CD4-positive, alpha-beta T cell (primary cell): ENCODE measurements around the gene SLC23A3. TPM values are rescaled to one million over a fixed set of nuclear protein-coding genes. Genes with fewer than 3 reads are reported as not detected.

Experiments used
- ATAC-seq: fragments of 200-7000 bp; cut with Tn5 transposase; one replicate; pipeline ENCODE4 v1.10.0; 2022; ENCODE audit warnings: mild to moderate bottlenecking; ENCODE audit not compliant: poor library complexity
- CTCF ChIA-PET: fragments of 350-600 bp; sonication (Branson Sonifier 250); formaldehyde crosslinking; loops from one replicate; lab custom pipeline; 2021; ENCODE audit warnings: antibody characterized with exemption, inconsistent platforms; lab: Charles Lee
- POLR2A ChIA-PET: fragments of 350-600 bp; sonication (Branson Sonifier 250); formaldehyde crosslinking; loops from one replicate; lab custom pipeline; 2021; ENCODE audit warnings: antibody characterized with exemption, inconsistent platforms; lab: Charles Lee
- DNase-seq, 14 experiments: peaks; one replicate each; pipeline ENCODE4 v3.0.0-alpha.2; 2013 to 2020; ENCODE audit warnings: mixed read lengths in 2 of 14
- H3K27ac ChIP-seq, 2 donors: one replicate each; pipeline versions ENCODE4 v1.5.1 to v1.7.0; 2013; ENCODE audit warnings: low read length in 2 of 2, low read depth in 1 of 2, mild to moderate bottlenecking in 1 of 2
- H3K27me3 ChIP-seq, 2 experiments: 1 replicate in 1 of 2; 2 replicates in 1 of 2; pipeline versions ENCODE4 v1.6.1 to v1.7.0; 2013; ENCODE audit warnings: low read length in 2 of 2, control low read depth in 1 of 2, mild to moderate bottlenecking in 1 of 2, moderate library complexity in 1 of 2; ENCODE audit not compliant: insufficient read depth in 2 of 2, control insufficient read depth in 1 of 2
- H3K36me3 ChIP-seq: one replicate; pipeline ENCODE4 v1.6.1; 2013; ENCODE audit warnings: low read length, control low read depth; ENCODE audit not compliant: insufficient read depth
- H3K4me1 ChIP-seq: one replicate; pipeline ENCODE4 v1.6.1; 2013; ENCODE audit warnings: low read length, control low read depth; ENCODE audit not compliant: insufficient read depth
- H3K4me3 ChIP-seq: one replicate; pipeline ENCODE4 v1.5.1; 2013; ENCODE audit warnings: mild to moderate bottlenecking, low read length, moderate library complexity
- H3K9me3 ChIP-seq, 2 experiments: 1 replicate in 1 of 2; 2 replicates in 1 of 2; pipeline versions ENCODE4 v1.6.1 to v1.7.0; 2013; ENCODE audit warnings: low read length in 2 of 2, mild to moderate bottlenecking in 2 of 2, control low read depth in 1 of 2, moderate library complexity in 1 of 2; ENCODE audit not compliant: control insufficient read depth in 1 of 2, insufficient read depth in 1 of 2
- H3K27ac Mint-ChIP-seq: one replicate; pipeline ENCODE4 v1.8.0; 2020; ENCODE audit warnings: mixed read lengths
- H3K27me3 Mint-ChIP-seq: one replicate; pipeline ENCODE4 v1.8.0; 2021; ENCODE audit warnings: mixed read lengths
- H3K36me3 Mint-ChIP-seq: one replicate; pipeline ENCODE4 v1.8.0; 2021; ENCODE audit warnings: low read depth, mixed read lengths
- H3K4me1 Mint-ChIP-seq: one replicate; pipeline ENCODE4 v1.8.0; 2021; ENCODE audit warnings: low read depth, mixed read lengths
- H3K4me3 Mint-ChIP-seq: one replicate; pipeline ENCODE4 v1.8.0; 2020; ENCODE audit warnings: mild to moderate bottlenecking, mixed read lengths
- H3K9me3 Mint-ChIP-seq: one replicate; pipeline ENCODE4 v1.8.0; 2020; ENCODE audit warnings: mixed read lengths
- CTCF ChIP-seq: fragments of 200-600 bp; IDR thresholded peaks from one replicate; pipeline ENCODE4 v1.8.0; 2022; ENCODE audit warnings: antibody characterized with exemption, mild to moderate bottlenecking
- intact Hi-C, 2 experiments: fragments of 100-400 bp; cut with DNase I in 1 of 2; cut with micrococcal nuclease in 1 of 2; formaldehyde crosslinking; loops; one replicate each; pipeline versions ENCODE4 v1.15.1 to v1.9.0; 2023 to 2025; cut with DNase I, micrococcal nuclease
- total RNA-seq, 174 experiments: library from RNA in 2 of 174; stranded (reverse) in 2 of 174; gene quantifications; one replicate each; pipeline ENCODE4 v1.2.3 and lab custom pipeline; 2021 to 2026

SLC23A3 gene
- total RNA-seq, 2 experiments from 2014 or later, result 0.36 to 0.96 TPM

- Mint-ChIP-seq H3K27me3 (no peaks in the 10 kb centered on the region), H3K4me3 (no peak overlapping the region), H3K9me3 (no peaks in the 10 kb centered on the region), H3K4me1 (peaks cover 6% of the 10 kb centered on the region), H3K27ac (no peak overlapping the region), H3K36me3 (peaks cover 20% of the 10 kb centered on the region)
- intact Hi-C loops, result loop anchor here (5.0 kb wide), 2 partner anchors 46 to 266 kb away; no protein-coding TSS in a partner anchor
- ChIA-PET POLR2A (no interaction called here), CTCF (interaction anchor here (1.7 to 2.3 kb wide), 2 partner anchors 55 to 60 kb away, joined by 4 to 10 read pairs; no protein-coding TSS in a partner anchor)
- peaks cover 6% of the 10 kb centered on the region for H3K36me3 ChIP-seq
- no peak for DNase-seq
- H3K9me3 ChIP-seq, result no peaks in the 10 kb centered on the region
- ATAC-seq, result no peak
- H3K4me1 ChIP-seq, result no peaks in the 10 kb centered on the region
- no peak overlapping the region for H3K4me3 ChIP-seq
- H3K27me3 ChIP-seq, result no peaks in the 10 kb centered on the region
- no peak for TF ChIP-seq CTCF
- H3K27ac ChIP-seq, result no peak overlapping the region
Measured at GRCh38 chr2:219118504-219118903, 51.3 kb downstream of the SLC23A3 start.

- ChIA-PET CTCF (interaction anchor here (1.5 kb wide), 1 partner anchor 59 kb away, joined by 7 read pairs; no protein-coding TSS in a partner anchor), POLR2A (no interaction called here)
- H3K4me1 ChIP-seq, result no peaks in the 10 kb centered on the region
- no peak overlapping the region for H3K27ac Mint-ChIP-seq
- H3K4me3 ChIP-seq, result no peak overlapping the region
- no peak overlapping the region for H3K27ac ChIP-seq
- ATAC-seq (no peak), DNase-seq (no peak)
- peaks cover 20% of the 10 kb centered on the region for H3K36me3 Mint-ChIP-seq
- no peaks in the 10 kb centered on the region for H3K27me3 Mint-ChIP-seq
- intact Hi-C loops, result loop anchor here (5.0 kb wide), 2 partner anchors 45 to 265 kb away; no protein-coding TSS in a partner anchor
- no peaks in the 10 kb centered on the region for H3K4me1 Mint-ChIP-seq
- no peaks in the 10 kb centered on the region for H3K27me3 ChIP-seq
- TF ChIP-seq CTCF, result no peak
- no peak overlapping the region for H3K4me3 Mint-ChIP-seq
- peaks cover 6% of the 10 kb centered on the region for H3K36me3 ChIP-seq
- no peaks in the 10 kb centered on the region for H3K9me3 ChIP-seq
- H3K9me3 Mint-ChIP-seq, result no peaks in the 10 kb centered on the region
Measured at GRCh38 chr2:219116776-219117646, 52.8 kb downstream of the SLC23A3 start.

GRCh38 chr2:219112651-219113338 lies 57.0 kb downstream of the SLC23A3 start:
- intact Hi-C loops, result no loop called here
- Mint-ChIP-seq H3K9me3 (no peaks in the 10 kb centered on the region), H3K36me3 (peaks cover 16% of the 10 kb centered on the region), H3K27me3 (no peaks in the 10 kb centered on the region), H3K4me1 (peaks cover 15% of the 10 kb centered on the region), H3K4me3 (no peak overlapping the region), H3K27ac (no peak overlapping the region)
- DNase-seq (no peak), ATAC-seq (no peak)
- POLR2A ChIA-PET, result no interaction called here
- H3K27ac ChIP-seq, result no peak overlapping the region
- peaks cover 6% of the 10 kb centered on the region for H3K36me3 ChIP-seq
- CTCF ChIA-PET, result no interaction called here
- H3K27me3 ChIP-seq, result no peaks in the 10 kb centered on the region
- peaks cover 2% of the 10 kb centered on the region for H3K4me1 ChIP-seq
- H3K4me3 ChIP-seq, result no peak overlapping the region
- H3K9me3 ChIP-seq, result no peaks in the 10 kb centered on the region
- TF ChIP-seq CTCF, result no peak
